Stimulated activated CD8-positive, alpha-beta memory T cell treated with anti-CD3 and anti-CD28 coated beads, Interleukin-7, amount 100 ng/mL, for 1 hour (primary cell): ENCODE measurements around the gene FRYL.
"Not testable (repeated sequence)": the region's sequence is repeated elsewhere in the genome, so short reads cannot be mapped to it uniquely, and the experiment has no call there.

Source experiments
- DNase-seq, 2 donors: peaks; one replicate each; pipeline ENCODE4 v3.0.0-alpha.2; 2020; ENCODE audit warnings: low read depth in 2 of 2

The FRYL gene

GRCh38 chr4:48490680-48491513, 289.2 kb downstream of the FRYL start:
- no peak for DNase-seq

- no peak for DNase-seq
These were observed 289.9 kb downstream of the FRYL start, which contains the start of gene ZAR1 for GRCh38 chr4:48490012-48490679. Gene ZAR1, plus strand, starts transcription at chr4:48490252. Its CDS starts 40 bp downstream, at chr4:48490292.

- no peak for DNase-seq
These were observed 290.4 kb downstream of the FRYL start for GRCh38 chr4:48489683-48490011.

GRCh38 chr4:48484494-48485168, 295.4 kb downstream of the FRYL start:
- no peak for DNase-seq

- no peak for DNase-seq
These were observed 296.1 kb downstream of the FRYL start for GRCh38 chr4:48483777-48484493.

DNA sequence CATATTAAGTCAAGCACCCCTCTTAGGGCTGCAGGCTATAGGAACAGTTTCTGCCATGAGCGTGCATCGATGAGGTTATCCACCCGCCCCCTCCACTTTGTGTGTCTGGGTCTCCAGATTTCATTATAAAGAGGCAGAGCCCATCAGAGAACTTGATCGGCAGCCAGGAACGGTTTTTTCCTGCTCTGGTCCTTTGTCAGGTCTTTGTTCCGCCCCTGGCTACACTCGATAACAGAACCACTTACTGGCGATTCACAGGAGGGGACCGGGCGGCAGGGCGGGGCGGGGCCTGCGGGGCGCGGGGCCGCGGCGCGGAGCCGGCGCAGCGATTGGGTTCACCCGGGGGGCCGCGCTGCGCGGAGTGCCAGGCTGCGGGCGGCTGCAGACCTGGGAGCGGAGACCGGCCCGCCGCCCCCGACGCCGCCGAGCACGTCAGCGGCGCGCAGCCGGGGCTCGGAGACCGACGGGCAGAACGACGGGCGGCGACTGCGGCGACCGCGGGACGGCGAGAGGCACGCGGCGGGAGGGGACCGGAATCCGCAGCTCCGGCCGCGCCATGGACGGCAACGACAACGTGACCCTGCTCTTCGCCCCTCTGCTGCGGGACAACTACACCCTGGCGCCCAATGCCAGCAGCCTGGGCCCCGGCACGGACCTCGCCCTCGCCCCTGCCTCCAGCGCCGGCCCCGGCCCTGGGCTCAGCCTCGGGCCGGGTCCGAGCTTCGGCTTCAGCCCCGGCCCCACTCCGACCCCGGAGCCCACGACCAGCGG, 296.9 kb downstream of the FRYL start, which contains the start of gene SLC10A4:
Gene SLC10A4, plus strand, starts transcription at position 338 of the 771 bp plus-strand sequence. Its CDS starts 219 bp downstream, at position 557.
- no peak for DNase-seq

- DNase-seq = no peak
These were observed 298.5 kb downstream of the FRYL start for GRCh38 chr4:48481581-48481980.

DNA sequence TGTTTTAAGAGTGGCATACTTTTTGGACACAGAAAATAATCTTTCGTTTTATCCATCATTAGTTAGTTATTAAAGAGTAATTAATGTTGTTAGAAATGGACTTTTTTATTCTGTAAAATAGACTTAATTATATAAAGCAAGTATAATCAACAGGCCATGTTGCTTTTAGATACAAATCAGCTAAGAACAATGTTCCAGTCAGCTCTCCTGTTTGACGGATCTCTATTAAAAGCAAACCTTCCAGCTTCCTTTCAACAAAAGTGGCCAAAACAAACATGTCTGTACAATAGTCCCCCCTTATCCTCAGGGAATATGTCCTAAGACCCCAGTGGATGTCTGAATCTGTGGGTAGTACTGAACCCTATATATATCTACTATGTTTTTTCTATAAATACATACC, 301.8 kb downstream of the FRYL start:
- DNase-seq = no peak

DNA sequence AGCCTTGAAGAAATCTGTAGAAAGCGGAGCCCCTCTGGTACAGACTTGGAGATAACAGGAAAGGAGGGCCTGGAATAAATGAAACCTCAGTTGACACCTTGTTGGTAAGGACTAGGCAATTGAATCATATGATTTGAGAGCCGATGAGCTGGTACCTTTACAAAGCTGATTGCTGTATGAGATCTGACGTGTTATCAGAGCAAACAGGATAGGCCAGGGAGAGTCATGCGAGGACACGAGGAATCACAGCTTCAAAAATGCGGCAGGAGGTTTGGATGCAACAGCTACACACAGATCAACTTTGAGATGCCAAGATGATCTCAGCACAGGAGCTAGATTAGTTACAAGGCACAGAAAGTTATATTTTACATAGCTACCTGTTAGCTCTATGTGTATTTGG, 304.3 kb downstream of the FRYL start:
- DNase-seq = no peak

- DNase-seq = no peak
These were observed 307.3 kb downstream of the FRYL start for GRCh38 chr4:48472794-48473193.

DNA sequence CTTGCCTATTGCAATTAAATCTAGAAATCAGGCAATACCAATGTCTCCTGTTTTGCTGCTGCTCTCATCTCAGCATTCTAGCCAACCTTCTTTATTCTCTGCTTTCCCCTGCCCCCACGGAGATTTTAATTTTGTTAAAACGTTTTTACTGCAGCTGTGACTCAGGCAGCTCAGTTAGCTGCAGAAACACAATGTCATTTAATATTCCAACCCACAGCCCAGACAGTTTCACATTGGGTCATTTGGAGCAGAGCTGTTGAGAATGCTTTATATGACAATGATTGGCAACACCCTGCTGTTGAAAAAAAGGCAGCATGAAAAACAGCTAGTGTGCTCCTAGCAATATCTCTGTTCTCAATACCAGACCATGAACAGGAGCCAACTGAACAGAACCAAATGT, 309.5 kb downstream of the FRYL start:
- no peak for DNase-seq

- DNase-seq = no peak
These were observed 309.9 kb downstream of the FRYL start for GRCh38 chr4:48470137-48470536.

DNA sequence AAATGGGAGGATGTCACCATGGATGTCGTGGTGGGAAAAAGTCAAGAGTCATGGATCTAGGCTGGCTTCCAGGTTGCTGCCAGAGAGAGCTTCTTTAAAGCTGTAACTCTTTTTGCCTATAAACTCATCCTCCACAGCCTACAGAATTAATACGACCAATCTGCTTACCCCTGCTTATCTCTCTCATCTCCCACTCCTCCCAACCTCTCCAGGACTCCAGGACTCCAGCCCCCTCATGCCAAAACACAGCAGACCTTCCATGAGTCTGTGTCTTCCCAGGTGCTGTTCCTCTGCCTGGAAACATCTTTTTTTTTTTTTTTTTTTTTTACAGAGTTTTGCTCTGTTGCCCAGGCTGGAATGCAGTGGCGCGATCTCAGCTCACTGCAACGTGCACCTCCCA, 312.2 kb downstream of the FRYL start:
- DNase-seq = no peak

DNA sequence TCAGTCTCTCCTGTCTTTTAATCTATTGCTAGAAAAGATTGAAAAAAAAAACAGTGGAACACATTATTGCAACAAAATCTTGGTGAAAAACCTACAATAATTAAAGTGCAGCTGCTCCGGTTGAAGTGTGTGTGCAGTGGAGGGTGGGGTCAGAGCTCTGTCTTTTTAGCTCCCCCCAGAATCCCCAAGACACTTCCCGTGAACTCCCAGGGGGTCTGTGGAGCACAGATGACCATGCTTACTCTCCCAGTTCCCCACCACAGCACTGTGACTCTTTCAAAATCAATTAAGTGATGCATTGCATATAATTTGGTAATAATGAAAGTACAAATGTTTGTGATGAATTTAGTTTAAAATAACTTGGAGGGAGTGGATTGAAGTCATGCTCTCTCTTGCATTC, 312.6 kb downstream of the FRYL start:
- DNase-seq = no peak

DNA sequence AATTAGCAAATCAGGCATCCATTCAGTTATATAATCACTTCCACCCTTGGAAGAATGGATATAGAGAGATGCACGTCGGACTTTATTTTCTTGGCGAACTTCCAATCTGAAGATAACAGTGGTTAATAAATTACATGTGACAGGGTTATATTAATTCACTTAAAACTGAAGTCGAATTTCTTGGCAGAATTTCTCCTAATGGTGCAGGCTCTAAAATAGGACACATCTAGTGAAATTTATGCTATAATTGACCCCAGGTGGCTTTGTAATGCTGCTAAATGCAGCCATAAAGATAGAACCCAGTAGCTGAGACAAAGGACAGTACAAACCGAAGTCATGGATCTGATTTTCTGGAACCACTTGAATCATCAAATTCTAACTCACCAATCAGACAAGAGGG, 317.7 kb downstream of the FRYL start:
- no peak for DNase-seq

DNA sequence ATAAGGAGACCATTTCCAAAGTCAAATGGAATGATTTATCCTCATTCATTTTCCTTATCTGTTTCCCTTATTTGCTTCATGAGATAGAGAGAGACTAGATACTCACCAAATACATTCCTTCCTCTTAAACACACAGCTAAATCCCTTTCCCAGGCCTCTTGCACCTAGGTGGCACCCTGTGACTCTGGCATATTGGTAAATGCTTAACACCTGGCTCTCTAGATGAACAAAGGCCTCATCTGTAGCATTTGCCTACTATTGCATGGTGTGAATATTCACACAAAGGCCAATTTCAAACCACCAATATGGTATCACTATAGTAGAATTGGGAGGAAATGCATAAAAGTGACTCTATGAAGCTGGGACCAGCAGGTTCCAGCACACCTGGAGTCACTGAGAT, 319.1 kb downstream of the FRYL start:
- no peak for DNase-seq

DNA sequence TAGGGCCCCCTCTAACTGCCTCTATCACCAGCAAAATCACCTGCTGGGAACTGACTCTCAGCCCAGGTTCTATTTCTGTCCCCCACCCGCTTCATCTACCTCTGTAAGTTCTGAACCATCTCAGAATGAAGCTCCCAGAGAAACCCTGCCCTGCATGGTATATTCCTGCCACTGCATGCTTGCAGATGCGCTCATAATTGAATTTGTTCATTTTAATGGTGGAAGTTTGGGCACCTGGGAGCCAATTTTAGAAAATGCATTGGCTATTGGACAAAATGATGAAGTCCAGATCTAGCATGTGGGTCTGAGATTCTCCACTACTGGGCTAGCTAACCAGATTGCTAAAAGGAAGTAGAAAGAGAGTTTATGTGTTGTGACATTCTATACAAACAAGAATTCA, 325.5 kb downstream of the FRYL start:
- no peak for DNase-seq

DNA sequence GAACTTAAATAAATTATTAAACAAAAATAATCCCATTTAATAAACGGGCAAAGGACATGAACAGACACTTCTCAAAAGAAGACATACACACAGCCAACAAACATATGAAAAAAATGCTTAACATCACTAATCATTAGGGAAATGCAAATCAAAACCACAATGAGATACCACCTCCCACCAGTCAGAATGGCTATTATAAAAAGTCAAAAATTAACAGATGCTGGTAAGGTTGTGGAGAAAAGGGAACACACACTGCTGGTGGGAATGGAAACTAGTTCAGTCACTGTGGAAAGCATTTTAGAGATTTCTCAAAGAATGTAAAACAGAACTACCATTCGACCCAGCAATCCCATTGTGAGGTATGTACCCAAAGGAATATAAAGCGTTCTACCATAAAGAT, 328.4 kb downstream of the FRYL start:
- DNase-seq = not testable (repeated sequence)

DNA sequence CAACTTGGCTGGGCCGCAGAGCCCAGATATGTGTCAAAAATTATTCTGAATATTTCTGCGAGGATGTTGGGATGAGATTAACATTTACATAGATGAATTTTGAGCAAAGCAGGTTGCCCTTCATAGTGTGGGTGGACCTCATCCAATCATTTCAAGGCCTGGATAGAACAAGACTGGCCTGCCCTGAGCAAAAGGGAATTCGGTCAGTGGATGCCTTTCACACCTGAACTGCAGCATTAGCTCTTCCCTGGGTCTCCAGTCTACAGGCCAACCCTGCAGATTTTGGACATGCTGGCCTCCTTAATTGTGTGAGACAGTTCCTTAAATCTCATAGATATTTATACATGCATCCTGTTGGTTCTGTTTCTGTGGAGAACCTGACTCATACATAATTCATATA, 329.3 kb downstream of the FRYL start:
- DNase-seq = no peak

DNA sequence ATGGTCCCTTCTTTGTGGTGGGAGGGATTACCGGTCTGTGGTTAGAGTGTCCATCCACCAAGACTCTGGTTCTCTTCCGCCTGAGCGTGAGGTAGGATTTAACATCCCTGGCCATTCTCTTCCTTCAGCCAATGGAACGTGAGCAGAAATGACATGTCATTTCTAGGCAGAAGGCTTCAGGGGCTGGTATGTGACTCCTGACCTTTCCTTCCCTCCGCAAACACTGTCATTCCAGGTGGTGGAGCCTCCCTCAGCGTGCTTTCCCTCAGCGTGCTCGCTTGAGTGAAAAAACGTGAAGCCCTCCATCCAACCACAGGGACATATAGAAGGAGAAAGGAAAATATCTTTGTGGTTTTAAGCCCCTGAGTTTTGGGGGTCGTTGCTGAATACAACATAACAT, 330.9 kb downstream of the FRYL start:
- DNase-seq = no peak
